Measurements from ENCODE around the gene NFKBIL1. TPM values are rescaled to one million over a fixed set of nuclear protein-coding genes. Genes with fewer than 3 reads are reported as not detected.

The NFKBIL1 gene
- polyA plus RNA-seq, 1 of the 3 experiments (the other 2 are of a cell fraction) = 17.1 TPM

GRCh38 chr6:31586008-31586407, 38.6 kb downstream of the NFKBIL1 start, which contains the start of gene LST1:
TSS of gene LST1 (plus strand) at chr6:31586277. CDS start at chr6:31587300, 1,023 bp downstream.
- Histone ChIP-seq H3K79me2 (ENCODE audit: insufficient read depth) (no peaks in the 10 kb centered on the region), H3K36me3 (replicated peaks in 1 of 2; ENCODE audit: control insufficient read depth in 1 of 2, insufficient read depth in 2 of 2, low read length in 1 of 2) (no peaks in the 10 kb centered on the region), H3K9me3 (no peaks in the 10 kb centered on the region), H3K4me3 (ENCODE audit: low read depth in 2 of 2, low read length in 1 of 2) (no peak within 1 kb of the TSS), H3K27ac (ENCODE audit: low read depth in 2 of 2, low read length in 1 of 2) (no peak within 1 kb of the TSS), H3F3A (replicated peaks; ENCODE audit: insufficient read depth) (no peaks in the 10 kb centered on the region), H4K20me1 (ENCODE audit: insufficient read depth) (no peaks in the 10 kb centered on the region), H3K4me2 (no peak within 1 kb of the TSS), H2AFZ (ENCODE audit: low read depth) (no peak within 1 kb of the TSS), H3K4me1 (ENCODE audit: control insufficient read depth in 1 of 2, insufficient read depth in 2 of 2, low read depth in 1 of 2, low read length in 1 of 2) (peaks cover 0 to 6% of the 10 kb centered on the region in 2 experiments; a peak in 1 of 4 replicates), H3K27me3 (ENCODE audit: insufficient read depth) (no peaks in the 10 kb centered on the region), H3K9ac (no peak within 1 kb of the TSS), H3K9me2 (no peaks in the 10 kb centered on the region)
- CTCF ChIA-PET = interaction anchor here (0.6 to 17.6 kb wide), 4 partner anchors 11 to 631 kb away, joined by 3 to 312 read pairs (median 46); partner anchors contain the start of genes ATP6V1G2, NFKBIL1 and TNF
- DNase-seq = no peak
- POLR2A ChIA-PET = no interaction called here
- TF ChIP-seq, protein P1, sequence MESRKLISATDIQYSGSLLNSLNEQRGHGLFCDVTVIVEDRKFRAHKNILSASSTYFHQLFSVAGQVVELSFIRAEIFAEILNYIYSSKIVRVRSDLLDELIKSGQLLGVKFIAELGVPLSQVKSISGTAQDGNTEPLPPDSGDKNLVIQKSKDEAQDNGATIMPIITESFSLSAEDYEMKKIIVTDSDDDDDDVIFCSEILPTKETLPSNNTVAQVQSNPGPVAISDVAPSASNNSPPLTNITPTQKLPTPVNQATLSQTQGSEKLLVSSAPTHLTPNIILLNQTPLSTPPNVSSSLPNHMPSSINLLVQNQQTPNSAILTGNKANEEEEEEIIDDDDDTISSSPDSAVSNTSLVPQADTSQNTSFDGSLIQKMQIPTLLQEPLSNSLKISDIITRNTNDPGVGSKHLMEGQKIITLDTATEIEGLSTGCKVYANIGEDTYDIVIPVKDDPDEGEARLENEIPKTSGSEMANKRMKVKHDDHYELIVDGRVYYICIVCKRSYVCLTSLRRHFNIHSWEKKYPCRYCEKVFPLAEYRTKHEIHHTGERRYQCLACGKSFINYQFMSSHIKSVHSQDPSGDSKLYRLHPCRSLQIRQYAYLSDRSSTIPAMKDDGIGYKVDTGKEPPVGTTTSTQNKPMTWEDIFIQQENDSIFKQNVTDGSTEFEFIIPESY (IDR thresholded peaks at IDR 0.05; ENCODE audit: borderline replicate concordance, low read depth) = no peak
- TF ChIP-seq EZH2phosphoT487 (IDR thresholded peaks at IDR 0.05; ENCODE audit: borderline replicate concordance, low read depth) (no peak), SIN3A (IDR thresholded peaks at IDR 0.05; ENCODE audit: borderline replicate concordance, low read depth, low read length) (no peak), TCF12 (IDR thresholded peaks at IDR 0.05) (no peak), CHD2 (IDR thresholded peaks at IDR 0.05; ENCODE audit: low read length, partially characterized antibody) (no peak), RFX5 (IDR thresholded peaks at IDR 0.05; ENCODE audit: low read length) (no peak), YY1 (IDR thresholded peaks at IDR 0.05; ENCODE audit: low read depth) (no peak)
- WGBS (ENCODE audit: low lambda C conversion rate) = 100% methylated on average over 1 of the region's 1 CpG

DNA sequence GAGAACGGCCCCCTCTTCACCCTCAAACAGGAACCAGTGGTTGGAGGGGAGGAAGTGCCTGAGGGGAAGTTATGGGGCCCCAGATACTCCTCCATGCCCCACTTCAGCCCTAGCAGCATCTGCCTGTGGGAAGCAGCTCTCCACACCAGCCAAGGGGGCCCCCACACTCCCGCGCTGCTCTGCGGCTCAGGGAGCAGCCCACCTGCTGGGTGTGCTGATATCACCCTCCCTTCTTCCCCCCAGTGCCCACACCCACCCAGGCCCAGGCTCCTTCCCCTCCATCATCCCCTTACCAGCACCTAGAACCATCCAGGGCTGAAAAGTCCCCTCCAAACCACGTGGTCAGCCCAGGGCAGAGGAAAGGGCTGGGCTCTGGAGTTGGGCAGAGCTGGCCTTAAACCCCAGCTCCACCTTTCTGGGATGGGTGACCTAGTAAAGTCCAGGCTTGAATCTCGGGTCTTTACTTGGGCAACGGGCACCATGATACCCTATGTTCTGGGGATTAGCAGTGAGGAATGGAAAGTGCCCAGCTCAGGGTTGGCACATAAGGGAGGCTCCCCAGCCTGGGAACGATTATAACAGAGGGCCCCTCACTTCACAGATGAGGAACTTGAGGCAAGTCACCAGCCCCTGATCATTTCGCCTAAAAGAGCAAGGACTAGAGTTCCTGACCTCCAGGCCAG, 39.3 kb downstream of the NFKBIL1 start:
- WGBS (ENCODE audit: low lambda C conversion rate) = 45% methylated on average over 5 of the region's 9 CpGs
- peaks cover 0 to 1% of the 10 kb centered on the region in 2 experiments; a peak in 1 of 4 replicates for H3K4me1 ChIP-seq (ENCODE audit: control insufficient read depth in 1 of 2, insufficient read depth in 2 of 2, low read depth in 1 of 2, low read length in 1 of 2)
- no peaks in the 10 kb centered on the region for H3K9me3 ChIP-seq
- no peaks in the 10 kb centered on the region for H3K9me2 ChIP-seq
- no peaks in the 10 kb centered on the region for H3F3A ChIP-seq (replicated peaks; ENCODE audit: insufficient read depth)
- no peak overlapping the region for H3K4me2 ChIP-seq
- DNase-seq = no peak
- H3K27me3 ChIP-seq (ENCODE audit: insufficient read depth) = no peaks in the 10 kb centered on the region
- no peaks in the 10 kb centered on the region for H3K79me2 ChIP-seq (ENCODE audit: insufficient read depth)
- no peak overlapping the region for H3K9ac ChIP-seq
- POLR2A ChIA-PET = no interaction called here
- H4K20me1 ChIP-seq (ENCODE audit: insufficient read depth) = no peaks in the 10 kb centered on the region
- CTCF ChIA-PET = interaction anchor here (1.1 to 17.6 kb wide), 3 partner anchors 11 to 38 kb away, joined by 4 to 312 read pairs (median 89); partner anchors contain the start of genes ATP6V1G2, NFKBIL1 and TNF
- no peaks in the 10 kb centered on the region for H3K36me3 ChIP-seq (replicated peaks in 1 of 2; ENCODE audit: control insufficient read depth in 1 of 2, insufficient read depth in 2 of 2, low read length in 1 of 2)
- H3K27ac ChIP-seq (ENCODE audit: low read depth in 2 of 2, low read length in 1 of 2) = no peak overlapping the region
- H3K4me3 ChIP-seq (ENCODE audit: low read depth in 2 of 2, low read length in 1 of 2) = no peak overlapping the region
- H2AFZ ChIP-seq (ENCODE audit: low read depth) = no peak overlapping the region
- TF ChIP-seq FOXJ3 (CRISPR knock-in tag; IDR thresholded peaks at IDR 0.05) = no peak
- TF ChIP-seq, protein P2, sequence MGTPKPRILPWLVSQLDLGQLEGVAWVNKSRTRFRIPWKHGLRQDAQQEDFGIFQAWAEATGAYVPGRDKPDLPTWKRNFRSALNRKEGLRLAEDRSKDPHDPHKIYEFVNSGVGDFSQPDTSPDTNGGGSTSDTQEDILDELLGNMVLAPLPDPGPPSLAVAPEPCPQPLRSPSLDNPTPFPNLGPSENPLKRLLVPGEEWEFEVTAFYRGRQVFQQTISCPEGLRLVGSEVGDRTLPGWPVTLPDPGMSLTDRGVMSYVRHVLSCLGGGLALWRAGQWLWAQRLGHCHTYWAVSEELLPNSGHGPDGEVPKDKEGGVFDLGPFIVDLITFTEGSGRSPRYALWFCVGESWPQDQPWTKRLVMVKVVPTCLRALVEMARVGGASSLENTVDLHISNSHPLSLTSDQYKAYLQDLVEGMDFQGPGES (IDR thresholded peaks at IDR 0.05; ENCODE audit: low read depth, low read length) = no peak
- no peak for TF ChIP-seq SIN3A (IDR thresholded peaks at IDR 0.05; ENCODE audit: borderline replicate concordance, low read depth, low read length)
- no peak for TF ChIP-seq FOSL2 (IDR thresholded peaks at IDR 0.05; ENCODE audit: borderline replicate concordance, low read depth)
- TF ChIP-seq POLR2AphosphoS5 (IDR thresholded peaks at IDR 0.05; ENCODE audit: low read depth, low read length) = no peak
- TF ChIP-seq MEF2A (IDR thresholded peaks at IDR 0.05; ENCODE audit: borderline replicate concordance, low read depth) = no peak
- no peak for TF ChIP-seq NFIC (IDR thresholded peaks at IDR 0.05; ENCODE audit: borderline replicate concordance)
- TF ChIP-seq ELF1 (IDR thresholded peaks at IDR 0.05) = no peak
- no peak for TF ChIP-seq USF2 (IDR thresholded peaks at IDR 0.05; ENCODE audit: borderline replicate concordance, low read depth, low read length)
- TF ChIP-seq RCOR1 (IDR thresholded peaks at IDR 0.05; ENCODE audit: low read length) = no peak
- no peak for TF ChIP-seq TAF1 (IDR thresholded peaks at IDR 0.05; ENCODE audit: borderline replicate concordance, low read depth, low read length)
- no peak for TF ChIP-seq TCF12 (IDR thresholded peaks at IDR 0.05)
- TF ChIP-seq EP300 (IDR thresholded peaks at IDR 0.05; ENCODE audit: borderline replicate concordance in 1 of 2, low read depth in 1 of 2, low read length in 1 of 2) = no peak
- no peak for TF ChIP-seq REST (IDR thresholded peaks at IDR 0.05; ENCODE audit: low read depth, low read length)
- no peak for TF ChIP-seq RFX5 (IDR thresholded peaks at IDR 0.05; ENCODE audit: low read length)
